H9 (cell line): ENCODE results near the gene CACNA1D. TPM values are rescaled to one million over a fixed set of nuclear protein-coding genes. Genes with fewer than 3 reads are reported as not detected.

Source experiments
- DNase-seq: peaks from one replicate; pipeline ENCODE4 v3.0.0-alpha.2; 2017
- H2AFZ ChIP-seq: one replicate; pipeline ENCODE4 v1.6.1; 2013; ENCODE audit warnings: mild to moderate bottlenecking, low read length, control low read depth, moderate library complexity
- H2AK5ac ChIP-seq: 2 replicates; pipeline ENCODE4 v1.6.1; 2013; ENCODE audit warnings: low read length, control low read depth, mixed read lengths; ENCODE audit not compliant: insufficient read length
- H2BK120ac ChIP-seq: one replicate; pipeline ENCODE4 v1.6.1; 2013; ENCODE audit warnings: low read depth, mild to moderate bottlenecking, low read length, control low read depth, inconsistent platforms; ENCODE audit not compliant: poor library complexity, severe bottlenecking
- H2BK12ac ChIP-seq: 2 replicates; pipeline ENCODE4 v1.6.1; 2013; ENCODE audit warnings: low read length, control low read depth, mixed read lengths, low read depth; ENCODE audit not compliant: insufficient read length
- H2BK15ac ChIP-seq: 2 replicates; pipeline ENCODE4 v1.6.1; 2013; ENCODE audit warnings: low read depth, low read length, control low read depth
- H2BK20ac ChIP-seq: one replicate; pipeline ENCODE4 v1.6.1; 2013; ENCODE audit warnings: low read depth, mild to moderate bottlenecking, low read length, control low read depth, inconsistent platforms; ENCODE audit not compliant: poor library complexity, severe bottlenecking
- H2BK5ac ChIP-seq: 2 replicates; pipeline ENCODE4 v1.6.1; 2013; ENCODE audit warnings: low read length, control low read depth, mixed read lengths; ENCODE audit not compliant: insufficient read length
- H3K14ac ChIP-seq: 2 replicates; pipeline ENCODE4 v1.6.1; 2013; ENCODE audit warnings: low read length, control low read depth; ENCODE audit not compliant: insufficient read depth
- H3K18ac ChIP-seq: 2 replicates; pipeline ENCODE4 v1.6.1; 2013; ENCODE audit warnings: low read depth, mild to moderate bottlenecking, mixed read lengths, low read length, control low read depth; ENCODE audit not compliant: insufficient read length
- H3K23ac ChIP-seq: 2 replicates; pipeline ENCODE4 v1.6.1; 2013; ENCODE audit warnings: low read length, control low read depth, mixed read lengths, low read depth; ENCODE audit not compliant: insufficient read length
- H3K23me2 ChIP-seq: 2 replicates; pipeline ENCODE4 v1.6.1; 2013; ENCODE audit warnings: low read depth, mild to moderate bottlenecking, mixed read lengths, low read length, control low read depth; ENCODE audit not compliant: insufficient read length, poor library complexity, severe bottlenecking
- H3K27ac ChIP-seq: 2 replicates; pipeline ENCODE4 v1.5.1; 2013; ENCODE audit warnings: low read length, control low read depth, mixed read lengths, low read depth; ENCODE audit not compliant: insufficient read length
- H3K27me3 ChIP-seq: 2 replicates; pipeline ENCODE4 v1.6.1; 2013; ENCODE audit warnings: low read length, control low read depth, inconsistent platforms; ENCODE audit not compliant: insufficient read depth
- H3K4ac ChIP-seq: 2 replicates; pipeline ENCODE4 v1.6.1; 2013; ENCODE audit warnings: low read depth, mild to moderate bottlenecking, control low read depth, inconsistent platforms, low read length, moderate library complexity
- H3K4me1 ChIP-seq: 2 replicates; pipeline ENCODE4 v1.6.1; 2013; ENCODE audit warnings: low read length, control low read depth, inconsistent platforms; ENCODE audit not compliant: insufficient read depth
- H3K4me2 ChIP-seq: 2 replicates; pipeline ENCODE4 v1.6.1; 2013; ENCODE audit warnings: low read length, control low read depth, mixed read lengths; ENCODE audit not compliant: insufficient read length, insufficient read depth
- H3K56ac ChIP-seq: 2 replicates; pipeline ENCODE4 v1.6.1; 2013; ENCODE audit warnings: low read depth, mild to moderate bottlenecking, mixed read lengths, low read length, control low read depth; ENCODE audit not compliant: insufficient read length
- H3K79me1 ChIP-seq: 2 replicates; pipeline ENCODE4 v1.6.1; 2013; ENCODE audit warnings: low read depth, mild to moderate bottlenecking, moderate library complexity, low read length, control low read depth, inconsistent platforms; ENCODE audit not compliant: insufficient read depth, poor library complexity, severe bottlenecking
- H3K79me2 ChIP-seq: 2 replicates; pipeline ENCODE4 v1.6.1; 2013; ENCODE audit warnings: low read length, control low read depth, inconsistent platforms; ENCODE audit not compliant: insufficient read depth
- H3K9ac ChIP-seq: 2 replicates; pipeline ENCODE4 v1.6.1; 2013; ENCODE audit warnings: low read length, control low read depth, mixed read lengths; ENCODE audit not compliant: insufficient read length; ENCODE audit errors: extremely low read depth
- H3K9me3 ChIP-seq: one replicate; pipeline ENCODE4 v1.6.1; 2013; ENCODE audit warnings: low read depth, low read length, inconsistent platforms; ENCODE audit not compliant: control insufficient read depth
- H3T11ph ChIP-seq: one replicate; pipeline ENCODE4 v1.6.1; 2013; ENCODE audit warnings: mild to moderate bottlenecking, low read length, control low read depth, inconsistent platforms
- H4K20me1 ChIP-seq: one replicate; pipeline ENCODE4 v1.6.1; 2013; ENCODE audit not compliant: control insufficient read depth, insufficient read length, insufficient read depth
- H4K5ac ChIP-seq: 2 replicates; pipeline ENCODE4 v1.6.1; 2013; ENCODE audit warnings: low read depth, mild to moderate bottlenecking, mixed read lengths, low read length, control low read depth; ENCODE audit not compliant: insufficient read length
- H4K8ac ChIP-seq: replicated peaks from 2 replicates; pipeline ENCODE4 v1.6.1; 2013; ENCODE audit warnings: low read length, control low read depth, mixed read lengths, low read depth; ENCODE audit not compliant: insufficient read length
- H4K91ac ChIP-seq: 2 replicates; pipeline ENCODE4 v1.6.1; 2013; ENCODE audit warnings: low read depth, mild to moderate bottlenecking, moderate library complexity, mixed read lengths, low read length, control low read depth; ENCODE audit not compliant: insufficient read length
- H3K27ac Mint-ChIP-seq, 3 experiments: 2 replicates in 2 of 3; 3 replicates in 1 of 3; pipeline ENCODE4 v1.8.0; 2020 to 2021; ENCODE audit warnings: mixed read lengths in 3 of 3, mild to moderate bottlenecking in 1 of 3, moderate library complexity in 1 of 3
- H3K27me3 Mint-ChIP-seq: 2 replicates; pipeline ENCODE4 v1.8.0; 2021; ENCODE audit warnings: low read depth, mild to moderate bottlenecking, moderate library complexity, mixed read lengths
- H3K36me3 Mint-ChIP-seq, 3 experiments: 2 replicates in 2 of 3; 3 replicates in 1 of 3; pipeline ENCODE4 v1.8.0; 2020 to 2021; ENCODE audit warnings: low read depth in 3 of 3, mixed read lengths in 3 of 3; ENCODE audit not compliant: insufficient read depth in 1 of 3
- H3K4me1 Mint-ChIP-seq, 2 experiments: 2 replicates each; pipeline ENCODE4 v1.8.0; 2020; ENCODE audit warnings: mixed read lengths in 2 of 2
- H3K4me3 Mint-ChIP-seq, 2 experiments: 2 replicates in 1 of 2; 3 replicates in 1 of 2; pipeline ENCODE4 v1.8.0; 2020 to 2021; ENCODE audit warnings: mild to moderate bottlenecking in 2 of 2, mixed read lengths in 2 of 2, moderate library complexity in 1 of 2
- H3K9me3 Mint-ChIP-seq, 2 experiments: 2 replicates in 1 of 2; 3 replicates in 1 of 2; pipeline ENCODE4 v1.8.0; 2020; ENCODE audit warnings: mild to moderate bottlenecking in 2 of 2, mixed read lengths in 2 of 2, moderate library complexity in 1 of 2
- CTCF ChIP-seq: fragments of 200-600 bp; sonication (generic); conservative IDR thresholded peaks from 3 replicates; pipeline ENCODE4 v1.8.0; 2021; ENCODE audit warnings: antibody characterized with exemption, mild to moderate bottlenecking
- WGBS: extraction: QIAGEN DNeasy Blood & Tissue Kit; methylation state at CpG from one replicate; pipeline ENCODE4 v1.1.7; 2013; ENCODE audit warnings: missing lambda C conversion rate, low lambda C conversion rate, mixed read lengths; ENCODE audit not compliant: insufficient read length; ENCODE audit errors: extremely low coverage; 5-methylcytosine and 5-hydroxymethylcytosine counted together
- total RNA-seq: library from RNA; stranded (reverse); gene quantifications from 2 replicates; pipeline ENCODE4 v1.2.1, GENCODE V29; 2021

CACNA1D gene
- total RNA-seq, 1 experiment from 2014 or later: 3.5 TPM

- no peak overlapping the region for H3K56ac ChIP-seq
- no peak overlapping the region for H3K27ac ChIP-seq
- H3K4me1 ChIP-seq: no peaks in the 10 kb centered on the region
- no peak overlapping the region for H4K8ac ChIP-seq
- H3K9me3 ChIP-seq: no peaks in the 10 kb centered on the region
- H2BK12ac ChIP-seq: no peak overlapping the region
- DNase-seq: no peak
- peaks cover 0 to 6% (median 4%) of the 10 kb centered on the region in 3 experiments; a peak in 4 of 7 replicates for H3K36me3 Mint-ChIP-seq
- TF ChIP-seq CTCF: no peak
- no peak overlapping the region for H3K4ac ChIP-seq
- no peaks in the 10 kb centered on the region for H3K79me1 ChIP-seq
- H3K18ac ChIP-seq: no peak overlapping the region
- H3K27ac Mint-ChIP-seq: peak overlapping the region in 1 of 3 experiments; percentile 34; a peak in 1 of 7 replicates
- H3K4me3 Mint-ChIP-seq: no peak overlapping the region
- H4K20me1 ChIP-seq: no peaks in the 10 kb centered on the region
- no peak overlapping the region for H2BK120ac ChIP-seq
- H3T11ph ChIP-seq: no peak overlapping the region
- H2BK5ac ChIP-seq: no peak overlapping the region
- H2AK5ac ChIP-seq: no peak overlapping the region
- H3K79me2 ChIP-seq: no peaks in the 10 kb centered on the region
- no CpG with 5 or more reads among the region's 4 CpGs for WGBS
- H4K91ac ChIP-seq: no peak overlapping the region
- H3K4me2 ChIP-seq: no peak overlapping the region
- H3K23me2 ChIP-seq: no peaks in the 10 kb centered on the region
- no peak overlapping the region for H3K23ac ChIP-seq
- no peak overlapping the region for H2BK20ac ChIP-seq
- no peaks in the 10 kb centered on the region for H3K9me3 Mint-ChIP-seq
- no peak overlapping the region for H3K14ac ChIP-seq
- H3K4me1 Mint-ChIP-seq: peaks cover 4 to 10% of the 10 kb centered on the region in 2 experiments; a peak in 3 of 4 replicates
- H2BK15ac ChIP-seq: no peak overlapping the region
- no peaks in the 10 kb centered on the region for H3K27me3 Mint-ChIP-seq
- no peaks in the 10 kb centered on the region for H3K27me3 ChIP-seq
- H2AFZ ChIP-seq: no peak overlapping the region
- no peak overlapping the region for H3K9ac ChIP-seq
- H4K5ac ChIP-seq: no peak overlapping the region
These were observed 330.4 kb downstream of the CACNA1D start for GRCh38 chr3:53824795-53825194.
